ENCODE measurements around the gene EPHA3.

DNA sequence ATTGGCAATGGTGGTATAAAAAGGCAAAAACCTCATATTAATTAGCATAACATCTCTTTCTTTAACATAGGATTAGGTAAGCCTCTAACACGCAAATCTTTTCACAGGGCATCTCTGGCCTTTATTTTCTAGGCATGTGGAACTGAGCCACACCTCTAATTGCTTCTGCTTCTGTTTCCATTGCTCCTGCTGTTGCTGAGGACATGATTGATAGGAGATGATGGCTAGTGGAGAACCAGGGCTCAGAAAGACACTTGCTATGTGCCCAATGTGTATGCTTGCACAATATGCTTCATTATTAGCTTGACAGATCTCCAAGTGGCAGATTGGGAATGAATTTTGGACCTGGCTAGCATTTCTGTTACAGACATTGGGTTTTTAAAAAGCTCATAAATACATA is 114.5 kb downstream of the EPHA3 start:
- TF ChIP-seq POLR2A (IDR thresholded peaks at IDR 0.05) (no peak), CTCF (IDR thresholded peaks at IDR 0.05 in 4 of 5, conservative IDR thresholded peaks at IDR 0.05 in 1 of 5) (no peak)

Data from gastrocnemius medialis (tissue), 4 donors.